Naive thymus-derived CD4-positive, alpha-beta T cell (primary cell): ENCODE results near the gene OPALIN. TPM values are rescaled to one million over a fixed set of nuclear protein-coding genes. Genes with fewer than 3 reads are reported as not detected.

ENCODE experiments used
- ATAC-seq: fragments of 150-1000 bp; cut with Tn5 transposase; 2 replicates; pipeline ENCODE4 v1.10.0; 2021; ENCODE audit warnings: mild to moderate bottlenecking, moderate library complexity
- CTCF ChIA-PET: fragments of 350-600 bp; sonication (Branson Sonifier 250); formaldehyde crosslinking; loops from one replicate; lab custom pipeline; 2021; ENCODE audit warnings: antibody characterized with exemption; lab: Charles Lee
- POLR2A ChIA-PET: fragments of 350-600 bp; sonication (Branson Sonifier 250); formaldehyde crosslinking; loops from one replicate; lab custom pipeline; 2021; ENCODE audit warnings: antibody characterized with exemption, inconsistent platforms; lab: Charles Lee
- DNase-seq, 9 donors: peaks; one replicate each; pipeline versions ENCODE4 v3.0.0 to v3.0.0-alpha.2; 2020 to 2022; ENCODE audit warnings: mixed read lengths in 1 of 9
- H3K27ac ChIP-seq: one replicate; pipeline ENCODE4 v1.7.0; 2013; ENCODE audit warnings: mild to moderate bottlenecking, low read depth, low read length, moderate library complexity
- H3K27me3 ChIP-seq, 2 donors: one replicate each; pipeline ENCODE4 v1.7.0; 2013; ENCODE audit warnings: low read length in 2 of 2, mild to moderate bottlenecking in 2 of 2, moderate library complexity in 2 of 2; ENCODE audit not compliant: control insufficient read depth in 2 of 2, insufficient read depth in 2 of 2
- H3K36me3 ChIP-seq, 3 experiments: 1 replicate in 2 of 3; 2 replicates in 1 of 3; pipeline ENCODE4 v1.7.0; 2013; ENCODE audit warnings: low read length in 3 of 3, mild to moderate bottlenecking in 3 of 3, moderate library complexity in 1 of 3; ENCODE audit not compliant: insufficient read depth in 3 of 3, control insufficient read depth in 2 of 3
- H3K4me1 ChIP-seq, 2 donors: one replicate each; pipeline ENCODE4 v1.7.0; 2013; ENCODE audit warnings: low read length in 2 of 2, mild to moderate bottlenecking in 2 of 2, moderate library complexity in 1 of 2; ENCODE audit not compliant: control insufficient read depth in 2 of 2, insufficient read depth in 2 of 2
- H3K4me3 ChIP-seq: 2 replicates; pipeline ENCODE4 v1.7.0; 2013; ENCODE audit warnings: mild to moderate bottlenecking, low read length
- H3K9me3 ChIP-seq, 3 experiments: 1 replicate in 2 of 3; 2 replicates in 1 of 3; pipeline ENCODE4 v1.7.0; 2013; ENCODE audit warnings: low read length in 3 of 3; ENCODE audit not compliant: control insufficient read depth in 2 of 3
- H3K27ac Mint-ChIP-seq, 9 donors: one replicate each; pipeline ENCODE4 v1.8.0; 2020 to 2022; ENCODE audit warnings: mixed read lengths in 9 of 9, mild to moderate bottlenecking in 8 of 9, moderate library complexity in 5 of 9, inconsistent platforms in 2 of 9
- H3K27me3 Mint-ChIP-seq, 5 donors: one replicate each; pipeline ENCODE4 v1.8.0; 2021 to 2022; ENCODE audit warnings: mixed read lengths in 5 of 5, mild to moderate bottlenecking in 1 of 5
- H3K36me3 Mint-ChIP-seq, 5 donors: one replicate each; pipeline ENCODE4 v1.8.0; 2020 to 2022; ENCODE audit warnings: mixed read lengths in 5 of 5, mild to moderate bottlenecking in 3 of 5, inconsistent platforms in 1 of 5
- H3K4me1 Mint-ChIP-seq, 7 donors: one replicate each; pipeline ENCODE4 v1.8.0; 2020 to 2022; ENCODE audit warnings: mixed read lengths in 7 of 7, mild to moderate bottlenecking in 3 of 7, inconsistent platforms in 1 of 7
- H3K4me3 Mint-ChIP-seq, 10 donors: one replicate each; pipeline ENCODE4 v1.8.0; 2020 to 2022; ENCODE audit warnings: mild to moderate bottlenecking in 10 of 10, mixed read lengths in 10 of 10, moderate library complexity in 6 of 10, inconsistent platforms in 2 of 10
- H3K9me3 Mint-ChIP-seq, 11 donors: one replicate each; pipeline ENCODE4 v1.8.0; 2020 to 2022; ENCODE audit warnings: mixed read lengths in 11 of 11, mild to moderate bottlenecking in 4 of 11, inconsistent platforms in 1 of 11, moderate library complexity in 1 of 11
- intact Hi-C, 2 donors: fragments of 100-400 bp; cut with micrococcal nuclease; formaldehyde crosslinking; loops; one replicate each; pipeline ENCODE4 v1.15.1; 2023
- polyA plus RNA-seq, 2 donors: library from polyadenylated mRNA; unstranded; fragments of 300-500 nt; fragmentation: Illumina TruSeq; gene quantifications; one replicate each; pipeline ENCODE4 v1.2.3, GENCODE V29; 2021
- total RNA-seq, 6 experiments: library from RNA in 5 of 6; stranded (reverse) in 5 of 6; gene quantifications; 1 replicate in 5 of 6; 2 replicates in 1 of 6; pipeline ENCODE4 v1.2.3 and lab custom pipeline; 2021 to 2026

OPALIN gene
- total and polyA plus RNA-seq, 7 experiments from 2014 or later: not detected

DNA sequence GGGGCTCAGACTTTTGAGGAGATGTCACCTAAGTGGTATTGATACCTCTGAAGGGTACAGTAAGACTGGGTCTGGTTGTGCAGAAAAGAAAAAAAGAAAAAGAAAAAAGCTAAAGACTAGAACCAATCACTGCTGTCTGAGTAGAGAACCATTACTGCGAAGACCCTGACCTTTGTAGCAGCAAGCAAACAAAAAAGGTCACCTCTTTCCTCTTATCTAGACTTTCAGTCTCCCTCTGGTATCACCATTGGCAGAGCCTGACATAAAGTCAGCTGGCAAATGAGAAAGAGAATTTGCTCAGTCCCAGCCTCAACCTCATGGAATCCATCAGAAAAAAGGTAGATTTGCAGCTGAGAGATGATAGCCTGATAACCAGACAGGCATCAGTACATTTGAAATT, 57.2 kb downstream of the OPALIN start:
- H3K27me3 Mint-ChIP-seq: peaks cover 0 to 18% (median 3%) of the 10 kb centered on the region in 5 donors
- ChIA-PET POLR2A (interaction anchor here (0.9 kb wide), 1 partner anchor 15 kb away, joined by 3 read pairs; no protein-coding TSS in a partner anchor), CTCF (interaction anchor here (0.6 to 1.9 kb wide), 5 partner anchors 8 to 284 kb away, joined by 3 to 9 read pairs (median 3); no protein-coding TSS in a partner anchor)
- H3K27ac Mint-ChIP-seq: peak overlapping the region in 7 of 9 donors; percentile 84 to 99 (median 96)
- peaks cover 0 to 10% (median 0%) of the 10 kb centered on the region in 11 donors for H3K9me3 Mint-ChIP-seq
- Histone ChIP-seq H3K4me3 (no peak overlapping the region), H3K27ac (no peak overlapping the region), H3K27me3 (no peaks in the 10 kb centered on the region), H3K36me3 (no peaks in the 10 kb centered on the region), H3K9me3 (no peaks in the 10 kb centered on the region), H3K4me1 (peaks cover 0 to 50% of the 10 kb centered on the region in 2 donors)
- ATAC-seq (no peak), DNase-seq (no peak)
- peaks cover 0 to 7% (median 0%) of the 10 kb centered on the region in 5 donors for H3K36me3 Mint-ChIP-seq
- intact Hi-C loops: no loop called here
- H3K4me3 Mint-ChIP-seq: peak overlapping the region in 2 of 10 donors; percentile 41 to 80
- H3K4me1 Mint-ChIP-seq: peaks cover 10 to 100% (median 91%) of the 10 kb centered on the region in 7 donors

DNA sequence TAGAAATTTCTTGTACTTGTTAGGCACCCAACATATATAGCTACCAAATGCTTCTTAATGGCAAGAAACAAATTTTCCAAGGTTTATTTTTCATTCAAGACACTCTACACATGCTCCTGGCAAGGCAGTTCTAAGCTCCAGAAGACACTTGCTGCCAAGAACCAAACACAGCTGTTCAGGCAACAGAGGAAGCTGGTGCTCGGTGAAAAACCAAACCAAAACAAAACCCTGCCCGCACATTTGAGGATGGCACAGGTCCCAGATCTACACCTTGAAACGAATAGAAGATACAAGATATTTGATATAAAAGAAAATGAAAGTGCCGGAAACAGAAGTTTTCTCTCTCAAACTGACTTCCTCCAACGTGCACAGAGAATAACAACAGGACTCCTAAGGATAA, 59.4 kb downstream of the OPALIN start:
- Mint-ChIP-seq H3K9me3 (peaks cover 0 to 14% (median 0%) of the 10 kb centered on the region in 11 donors), H3K4me3 (peak overlapping the region; percentile 46 to 83 (median 74)), H3K27me3 (peaks cover 0 to 9% (median 3%) of the 10 kb centered on the region in 5 donors), H3K27ac (peak overlapping the region in 8 of 9 donors; percentile 91 to 99 (median 96)), H3K36me3 (peaks cover 0 to 11% (median 0%) of the 10 kb centered on the region in 5 donors), H3K4me1 (peaks cover 16 to 99% (median 88%) of the 10 kb centered on the region in 7 donors)
- Histone ChIP-seq H3K4me1 (peaks cover 0 to 61% of the 10 kb centered on the region in 2 donors), H3K4me3 (no peak overlapping the region), H3K36me3 (no peaks in the 10 kb centered on the region), H3K27ac (peak overlapping the region; percentile 60), H3K27me3 (no peaks in the 10 kb centered on the region), H3K9me3 (no peaks in the 10 kb centered on the region)
- DNase-seq: peak in 7 of 9 donors; percentile 24 to 82 (median 74)
- ChIA-PET POLR2A (interaction anchor here (0.6 to 1.4 kb wide), 6 partner anchors 15 to 460 kb away, joined by 3 to 6 read pairs (median 3); partner anchors contain the start of gene ZNF518A), CTCF (interaction anchor here (1.1 to 2.1 kb wide), 4 partner anchors 9 to 606 kb away, joined by 3 to 9 read pairs (median 6); partner anchors contain the start of gene TCTN3)
- peak; percentile 87 for ATAC-seq
- intact Hi-C loops: loop anchor here (2.0 to 10.0 kb wide), 3 partner anchors 33 to 605 kb away; partner anchors contain the start of genes CCNJ (in 1 of the 2) and TCTN3 (in 1 of the 2)

DNA sequence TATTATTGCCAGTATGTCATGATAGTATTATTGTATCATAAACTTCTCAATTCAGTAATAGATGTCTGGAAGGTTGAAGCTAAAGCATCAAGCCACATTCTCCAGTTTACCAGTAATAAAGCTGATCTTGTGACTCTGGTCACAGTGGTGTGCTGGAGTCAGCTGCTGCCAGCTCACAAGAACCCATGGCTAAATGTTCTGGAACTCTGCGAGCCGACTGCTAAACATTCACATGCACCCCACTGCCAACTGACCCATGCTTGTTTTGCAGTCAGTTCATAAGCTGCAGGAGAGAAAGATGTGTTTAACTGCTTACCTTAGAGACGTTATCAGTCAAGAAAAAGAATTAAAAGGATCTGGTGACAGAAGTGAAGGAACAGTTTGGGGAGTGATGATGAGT, 60.4 kb downstream of the OPALIN start:
- ATAC-seq (no peak), DNase-seq (no peak)
- H3K4me1 ChIP-seq: peaks cover 0 to 61% of the 10 kb centered on the region in 2 donors
- H3K27ac ChIP-seq: peak overlapping the region; percentile 60
- H3K4me3 Mint-ChIP-seq: peak overlapping the region in 9 of 10 donors; percentile 55 to 83 (median 74)
- H3K9me3 ChIP-seq: no peaks in the 10 kb centered on the region
- ChIA-PET POLR2A (interaction anchor here (1.0 kb wide), 1 partner anchor 605 kb away, joined by 3 read pairs; the partner anchor contains the start of gene TCTN3), CTCF (interaction anchor here (1.5 to 2.1 kb wide), 3 partner anchors 36 to 605 kb away, joined by 3 to 9 read pairs (median 6); partner anchors contain the start of gene TCTN3)
- intact Hi-C loops: loop anchor here (2.0 to 10.0 kb wide), 3 partner anchors 34 to 604 kb away; partner anchors contain the start of genes CCNJ (in 1 of the 2) and TCTN3 (in 1 of the 2)
- no peaks in the 10 kb centered on the region for H3K27me3 ChIP-seq
- H3K36me3 Mint-ChIP-seq: peaks cover 0 to 5% (median 0%) of the 10 kb centered on the region in 5 donors
- H3K4me3 ChIP-seq: no peak overlapping the region
- peaks cover 0 to 14% (median 0%) of the 10 kb centered on the region in 11 donors for H3K9me3 Mint-ChIP-seq
- H3K27ac Mint-ChIP-seq: peak overlapping the region in 8 of 9 donors; percentile 91 to 99 (median 96)
- no peaks in the 10 kb centered on the region for H3K36me3 ChIP-seq
- peaks cover 0 to 2% (median 0%) of the 10 kb centered on the region in 5 donors for H3K27me3 Mint-ChIP-seq
- H3K4me1 Mint-ChIP-seq: peaks cover 16 to 97% (median 82%) of the 10 kb centered on the region in 7 donors

DNA sequence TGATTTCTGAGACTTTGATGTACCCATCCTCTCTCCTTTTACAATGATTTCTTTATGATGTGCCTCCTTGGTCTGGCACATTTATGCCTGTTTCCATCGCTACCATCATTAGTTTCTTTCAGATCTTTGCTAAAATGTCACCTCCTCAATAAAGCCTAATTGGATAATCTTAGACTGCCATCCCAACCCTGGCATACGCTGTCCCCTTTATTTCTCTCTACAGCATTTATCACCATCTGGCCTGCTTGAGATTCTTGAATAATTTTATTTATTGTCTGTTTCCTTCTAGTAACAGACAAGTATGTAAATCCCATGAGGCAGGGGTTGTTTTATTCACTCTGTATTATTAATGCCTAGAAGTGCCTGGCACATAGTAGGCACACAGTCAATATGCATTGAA, 61.3 kb downstream of the OPALIN start:
- Histone ChIP-seq H3K36me3 (no peaks in the 10 kb centered on the region), H3K27ac (peak overlapping the region; percentile 60), H3K4me1 (peaks cover 0 to 58% of the 10 kb centered on the region in 2 donors), H3K27me3 (no peaks in the 10 kb centered on the region), H3K9me3 (no peaks in the 10 kb centered on the region), H3K4me3 (no peak overlapping the region)
- intact Hi-C loops: loop anchor here (10.0 kb wide), 2 partner anchors 253 to 603 kb away; partner anchors contain the start of genes CCNJ (in 1 of the 2) and TCTN3 (in 1 of the 2)
- Mint-ChIP-seq H3K27me3 (no peaks in the 10 kb centered on the region), H3K27ac (peak overlapping the region in 8 of 9 donors; percentile 43 to 99 (median 96)), H3K4me1 (peaks cover 16 to 92% (median 79%) of the 10 kb centered on the region in 7 donors), H3K9me3 (peaks cover 0 to 14% (median 0%) of the 10 kb centered on the region in 11 donors), H3K4me3 (peak overlapping the region in 4 of 10 donors; percentile 20 to 80 (median 72)), H3K36me3 (peaks cover 0 to 4% (median 0%) of the 10 kb centered on the region in 5 donors)
- no peak for DNase-seq
- ATAC-seq: no peak
- ChIA-PET CTCF (no interaction called here), POLR2A (no interaction called here)

DNA sequence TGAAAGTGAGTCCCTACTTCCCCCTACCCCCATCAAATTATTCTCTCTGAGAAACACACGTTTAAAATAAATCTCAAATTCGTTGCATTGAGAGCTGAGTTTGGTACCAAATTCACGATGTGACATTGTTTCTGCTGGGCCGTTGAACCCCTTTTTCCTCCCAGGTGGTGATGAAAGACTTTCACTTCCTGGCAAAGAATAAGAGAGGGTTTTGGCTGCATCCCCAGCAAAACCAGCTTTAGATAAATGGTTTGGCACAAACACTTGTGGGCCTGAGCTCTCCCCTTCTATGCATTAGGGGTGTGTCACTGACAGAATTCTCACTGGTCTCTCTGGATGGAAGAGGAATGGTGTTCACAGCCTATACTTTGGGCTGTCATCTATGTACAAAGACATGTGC, 63.3 kb downstream of the OPALIN start:
- POLR2A ChIA-PET: interaction anchor here (0.8 kb wide), 1 partner anchor 252 kb away, joined by 4 read pairs; the partner anchor contains the start of gene CCNJ
- no peak overlapping the region for H3K27ac ChIP-seq
- intact Hi-C loops: loop anchor here (10.0 kb wide), 2 partner anchors 251 to 601 kb away; partner anchors contain the start of genes CCNJ (in 1 of the 2) and TCTN3 (in 1 of the 2)
- peaks cover 0 to 46% of the 10 kb centered on the region in 2 donors for H3K4me1 ChIP-seq
- no peaks in the 10 kb centered on the region for H3K27me3 ChIP-seq
- H3K27ac Mint-ChIP-seq: peak overlapping the region in 8 of 9 donors; percentile 57 to 99 (median 84)
- no peaks in the 10 kb centered on the region for H3K36me3 ChIP-seq
- peaks cover 16 to 72% (median 62%) of the 10 kb centered on the region in 7 donors for H3K4me1 Mint-ChIP-seq
- peaks cover 0 to 8% (median 0%) of the 10 kb centered on the region in 11 donors for H3K9me3 Mint-ChIP-seq
- DNase-seq: no peak
- H3K4me3 Mint-ChIP-seq: peak overlapping the region in 8 of 10 donors; percentile 4 to 65 (median 35)
- peaks cover 0 to 7% (median 0%) of the 10 kb centered on the region in 5 donors for H3K36me3 Mint-ChIP-seq
- H3K27me3 Mint-ChIP-seq: peaks cover 0 to 3% (median 0%) of the 10 kb centered on the region in 5 donors
- no peaks in the 10 kb centered on the region for H3K9me3 ChIP-seq
- H3K4me3 ChIP-seq: no peak overlapping the region
- CTCF ChIA-PET: interaction anchor here (1.1 to 7.5 kb wide), 5 partner anchors 40 to 602 kb away, joined by 3 to 119 read pairs (median 5); partner anchors contain the start of gene TCTN3
- ATAC-seq: no peak
